ENCODE data around the gene PHOX2B. TPM values are rescaled to one million over a fixed set of nuclear protein-coding genes. Genes with fewer than 3 reads are reported as not detected.

Gene PHOX2B
- total RNA-seq, 2 donors from 2014 or later: 0.56 TPM; not detected in 1

DNA sequence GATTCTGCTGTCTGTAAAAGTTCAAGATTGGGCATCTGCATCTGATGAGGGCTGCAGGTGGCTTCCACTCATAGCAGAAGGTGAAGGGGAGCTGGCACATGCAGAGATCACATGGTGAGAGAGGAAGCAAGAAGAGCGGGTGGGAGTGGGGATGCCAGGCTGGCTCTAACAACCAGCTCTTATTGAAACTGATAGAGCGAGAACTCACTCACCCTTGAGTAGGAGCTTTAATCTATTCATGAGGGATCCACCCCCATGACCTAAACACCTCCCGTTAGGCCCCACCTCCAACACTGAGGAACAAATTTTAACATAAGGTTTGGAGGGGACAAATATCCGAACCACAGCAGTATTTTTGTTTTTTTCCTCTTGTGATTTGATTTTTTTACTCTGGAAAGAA lies 45.8 kb downstream of the PHOX2B start:
- intact Hi-C loops (cut with DNase I): no loop called here
- H3K9me3 ChIP-seq: no peaks in the 10 kb centered on the region
- no peaks in the 10 kb centered on the region for H3K36me3 ChIP-seq
- H3K4me3 ChIP-seq: no peak overlapping the region
- no peaks in the 10 kb centered on the region for H3K4me1 ChIP-seq
- no peak overlapping the region for H3K27ac ChIP-seq
- H3K27me3 ChIP-seq: no peaks in the 10 kb centered on the region
- TF ChIP-seq, protein P1, sequence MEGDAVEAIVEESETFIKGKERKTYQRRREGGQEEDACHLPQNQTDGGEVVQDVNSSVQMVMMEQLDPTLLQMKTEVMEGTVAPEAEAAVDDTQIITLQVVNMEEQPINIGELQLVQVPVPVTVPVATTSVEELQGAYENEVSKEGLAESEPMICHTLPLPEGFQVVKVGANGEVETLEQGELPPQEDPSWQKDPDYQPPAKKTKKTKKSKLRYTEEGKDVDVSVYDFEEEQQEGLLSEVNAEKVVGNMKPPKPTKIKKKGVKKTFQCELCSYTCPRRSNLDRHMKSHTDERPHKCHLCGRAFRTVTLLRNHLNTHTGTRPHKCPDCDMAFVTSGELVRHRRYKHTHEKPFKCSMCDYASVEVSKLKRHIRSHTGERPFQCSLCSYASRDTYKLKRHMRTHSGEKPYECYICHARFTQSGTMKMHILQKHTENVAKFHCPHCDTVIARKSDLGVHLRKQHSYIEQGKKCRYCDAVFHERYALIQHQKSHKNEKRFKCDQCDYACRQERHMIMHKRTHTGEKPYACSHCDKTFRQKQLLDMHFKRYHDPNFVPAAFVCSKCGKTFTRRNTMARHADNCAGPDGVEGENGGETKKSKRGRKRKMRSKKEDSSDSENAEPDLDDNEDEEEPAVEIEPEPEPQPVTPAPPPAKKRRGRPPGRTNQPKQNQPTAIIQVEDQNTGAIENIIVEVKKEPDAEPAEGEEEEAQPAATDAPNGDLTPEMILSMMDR (IDR thresholded peaks at IDR 0.05): no peak
- no peak for DNase-seq
- no peak overlapping the region for H3K9ac ChIP-seq (ENCODE audit: low read depth in 2 of 2, low read length in 2 of 2)

DNA sequence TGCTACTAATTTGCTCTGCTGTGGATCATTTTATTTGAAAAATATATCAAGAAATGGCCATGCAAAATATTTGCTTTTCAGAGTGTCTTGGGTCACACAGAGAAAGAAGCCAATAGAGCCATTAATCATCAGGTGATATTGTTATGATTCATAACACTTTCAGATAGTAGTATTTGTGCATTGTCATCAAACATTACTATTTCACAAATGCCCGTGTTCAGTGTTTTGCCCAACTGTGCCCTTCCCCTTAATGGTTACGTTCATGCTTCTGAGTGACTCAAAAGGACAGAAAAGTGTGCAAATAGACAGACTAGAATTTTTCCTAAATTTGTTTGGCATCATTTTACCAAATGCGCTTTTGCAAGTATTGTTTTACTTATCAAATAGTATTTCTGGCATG lies 46.5 kb downstream of the PHOX2B start:
- H3K27me3 ChIP-seq: no peaks in the 10 kb centered on the region
- intact Hi-C loops (cut with DNase I): no loop called here
- TF ChIP-seq, protein P1 (IDR thresholded peaks at IDR 0.05): no peak
- H3K36me3 ChIP-seq: no peaks in the 10 kb centered on the region
- DNase-seq: no peak
- H3K4me1 ChIP-seq: no peaks in the 10 kb centered on the region
- H3K9me3 ChIP-seq: no peaks in the 10 kb centered on the region
- H3K4me3 ChIP-seq: no peak overlapping the region
- no peak overlapping the region for H3K9ac ChIP-seq (ENCODE audit: low read depth in 2 of 2, low read length in 2 of 2)
- no peak overlapping the region for H3K27ac ChIP-seq

DNA sequence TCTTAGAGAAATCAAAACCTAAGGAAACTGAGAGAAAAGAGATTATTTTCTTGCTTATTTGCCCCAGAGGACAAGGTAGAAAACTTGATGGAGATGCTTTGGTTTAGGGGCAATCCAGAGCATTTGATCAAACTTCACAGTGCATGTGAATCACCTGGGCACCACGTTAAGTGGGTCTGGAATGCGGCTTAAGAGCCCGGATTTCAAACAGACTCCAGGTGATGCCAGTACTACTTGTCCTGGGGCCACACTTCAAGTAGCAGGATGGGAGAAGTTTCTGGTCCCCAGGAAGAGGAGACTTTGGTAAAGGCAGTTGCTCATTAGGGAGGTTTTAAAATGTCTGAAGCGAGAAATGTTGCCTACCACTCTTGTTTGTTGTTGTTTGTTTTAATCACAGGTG lies 51.8 kb downstream of the PHOX2B start:
- TF ChIP-seq, protein P1 (IDR thresholded peaks at IDR 0.05): no peak
- intact Hi-C loops (cut with DNase I): no loop called here

DNA sequence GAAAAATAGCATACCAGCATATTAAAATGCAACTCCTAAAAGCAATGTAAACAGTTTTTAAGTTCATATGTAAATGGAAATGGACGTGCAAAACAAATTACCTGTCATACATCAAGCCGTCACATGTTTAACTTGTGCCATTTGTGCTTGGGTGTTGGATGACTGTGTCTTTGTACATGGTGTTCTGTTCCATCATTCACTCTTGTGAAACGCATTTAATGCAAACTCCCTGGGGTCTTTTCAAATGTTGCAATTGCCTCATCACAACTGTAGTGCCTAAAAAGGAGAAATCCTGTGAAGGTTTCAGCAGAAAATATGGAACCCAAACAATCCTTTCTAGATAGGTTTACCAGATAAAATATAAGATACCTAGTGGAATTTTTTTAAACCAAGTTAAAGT lies 52.4 kb downstream of the PHOX2B start:
- no peak overlapping the region for H3K27ac ChIP-seq
- H3K36me3 ChIP-seq: no peaks in the 10 kb centered on the region
- no peak overlapping the region for H3K4me3 ChIP-seq
- intact Hi-C loops (cut with DNase I): no loop called here
- no peak overlapping the region for H3K9ac ChIP-seq (ENCODE audit: low read depth in 2 of 2, low read length in 2 of 2)
- no peaks in the 10 kb centered on the region for H3K9me3 ChIP-seq
- no peaks in the 10 kb centered on the region for H3K27me3 ChIP-seq
- TF ChIP-seq, protein P1 (IDR thresholded peaks at IDR 0.05): no peak
- DNase-seq: no peak
- no peaks in the 10 kb centered on the region for H3K4me1 ChIP-seq

More for the DNA sequence above, 51.8 kb downstream of the PHOX2B start:
- Histone ChIP-seq H3K9me3 (no peaks in the 10 kb centered on the region), H3K27me3 (no peaks in the 10 kb centered on the region), H3K4me1 (no peaks in the 10 kb centered on the region), H3K36me3 (no peaks in the 10 kb centered on the region), H3K4me3 (no peak overlapping the region), H3K9ac (ENCODE audit: low read depth in 2 of 2, low read length in 2 of 2) (no peak overlapping the region), H3K27ac (no peak overlapping the region)
- no peak for DNase-seq

Other genes with a start within 250 kb of the PHOX2B start
- gene LIMCH1, start 210.6 kb downstream of the PHOX2B start, total RNA-seq: 10 to 100 TPM in 1 of 2 donors, 1 to 10 TPM in 1; 4.7 to 14.4 TPM
- 10 to 100 TPM; 75.4 to 93.0 TPM for gene TMEM33, start 186.7 kb upstream of the PHOX2B start, total RNA-seq
- gene DCAF4L1, start 233.0 kb upstream of the PHOX2B start, total RNA-seq: under 1 TPM; 0.05 to 0.15 TPM
- 10 to 100 TPM; 70.7 to 81.8 TPM for gene SLC30A9, start 241.8 kb upstream of the PHOX2B start, total RNA-seq

Measured in colonic mucosa (tissue), 4 donors.